Activated CD8-positive, alpha-beta memory T cell treated with anti-CD3 and anti-CD28 coated beads, Interleukin-2, amount 50 U/mL, for 24 hours (primary cell): Measurements from ENCODE around the gene ARHGAP6.
"Not testable (repeated sequence)": the region's sequence is repeated elsewhere in the genome, so short reads cannot be mapped to it uniquely, and the experiment has no call there.

ENCODE experiments used
- DNase-seq: peaks from one replicate; pipeline ENCODE4 v3.0.0-alpha.2; 2020; ENCODE audit errors: extremely low read depth

Gene ARHGAP6

GRCh38 chrX:11395859-11396258 is 269.9 kb downstream of the ARHGAP6 start:
- no peak for DNase-seq

- DNase-seq: no peak
These were observed 271.6 kb downstream of the ARHGAP6 start for GRCh38 chrX:11393949-11394654.

- no peak for DNase-seq
These were observed 278.9 kb downstream of the ARHGAP6 start for GRCh38 chrX:11386812-11387211.

- no peak for DNase-seq
These were observed 279.7 kb downstream of the ARHGAP6 start for GRCh38 chrX:11386001-11386523.

GRCh38 chrX:11382930-11383329 is 282.8 kb downstream of the ARHGAP6 start:
- no peak for DNase-seq

GRCh38 chrX:11381464-11381863 is 284.3 kb downstream of the ARHGAP6 start:
- DNase-seq: no peak

- DNase-seq: no peak
These were observed 285.4 kb downstream of the ARHGAP6 start for GRCh38 chrX:11380187-11380844.

GRCh38 chrX:11376163-11376562 is 289.6 kb downstream of the ARHGAP6 start:
- DNase-seq: no peak

- DNase-seq: no peak
These were observed 290.1 kb downstream of the ARHGAP6 start for GRCh38 chrX:11375614-11376119.

- no peak for DNase-seq
These were observed 291.1 kb downstream of the ARHGAP6 start for GRCh38 chrX:11374570-11374969.

- DNase-seq: no peak
These were observed 294.6 kb downstream of the ARHGAP6 start for GRCh38 chrX:11371106-11371505.

- no peak for DNase-seq
These were observed 297.9 kb downstream of the ARHGAP6 start for GRCh38 chrX:11367609-11368430.

GRCh38 chrX:11366998-11367595 is 298.6 kb downstream of the ARHGAP6 start:
- no peak for DNase-seq

- DNase-seq: no peak
These were observed 300.3 kb downstream of the ARHGAP6 start for GRCh38 chrX:11365426-11365825.

- no peak for DNase-seq
These were observed 300.9 kb downstream of the ARHGAP6 start for GRCh38 chrX:11364835-11365234.

GRCh38 chrX:11363825-11364224 is 301.9 kb downstream of the ARHGAP6 start:
- not testable (repeated sequence) for DNase-seq

- DNase-seq: no peak
These were observed 302.6 kb downstream of the ARHGAP6 start for GRCh38 chrX:11363069-11363594.

GRCh38 chrX:11361666-11362065 is 304.1 kb downstream of the ARHGAP6 start:
- not testable (repeated sequence) for DNase-seq

- not testable (repeated sequence) for DNase-seq
These were observed 309.8 kb downstream of the ARHGAP6 start for GRCh38 chrX:11355944-11356343.

- DNase-seq: no peak
These were observed 310.3 kb downstream of the ARHGAP6 start for GRCh38 chrX:11355259-11355909.

GRCh38 chrX:11352296-11352741 is 313.4 kb downstream of the ARHGAP6 start:
- no peak for DNase-seq
